Stimulated activated CD8-positive, alpha-beta memory T cell treated with anti-CD3 and anti-CD28 coated beads, Interleukin-4, amount 100 ng/mL, for 48 hours (primary cell): ENCODE measurements around the gene RAD51AP2.
"Not testable (repeated sequence)": the region's sequence is repeated elsewhere in the genome, so short reads cannot be mapped to it uniquely, and the experiment has no call there.

ENCODE experiments used
- DNase-seq: peaks from one replicate; pipeline ENCODE4 v3.0.0-alpha.2; 2020

RAD51AP2 gene

GRCh38 chr2:17518212-17519154 is at the start of gene RAD51AP2:
TSS of gene RAD51AP2 (minus strand) at chr2:17518440. CDS start at chr2:17518415, 25 bp downstream.
- peak; percentile 56 for DNase-seq

GRCh38 chr2:17565726-17566125 is 47.5 kb upstream of the RAD51AP2 start:
- DNase-seq: not testable (repeated sequence)

- DNase-seq: no peak
These were observed 40.6 kb upstream of the RAD51AP2 start for GRCh38 chr2:17558878-17559277.

GRCh38 chr2:17558053-17558452 is 39.8 kb upstream of the RAD51AP2 start:
- DNase-seq: no peak

- no peak for DNase-seq
These were observed 39.4 kb upstream of the RAD51AP2 start for GRCh38 chr2:17557596-17557995.

GRCh38 chr2:17555150-17555549 is 36.9 kb upstream of the RAD51AP2 start:
- DNase-seq: no peak

- no peak for DNase-seq
These were observed 32.7 kb upstream of the RAD51AP2 start for GRCh38 chr2:17550907-17551306.

GRCh38 chr2:17547737-17548136 is 29.5 kb upstream of the RAD51AP2 start:
- DNase-seq: no peak

- no peak for DNase-seq
These were observed 29.0 kb upstream of the RAD51AP2 start for GRCh38 chr2:17547237-17547636.

GRCh38 chr2:17545680-17546613 is 27.7 kb upstream of the RAD51AP2 start:
- no peak for DNase-seq

- DNase-seq: no peak
These were observed 26.0 kb upstream of the RAD51AP2 start for GRCh38 chr2:17544256-17544655.

- no peak for DNase-seq
These were observed 25.6 kb upstream of the RAD51AP2 start for GRCh38 chr2:17543848-17544247.

- no peak for DNase-seq
These were observed 25.0 kb upstream of the RAD51AP2 start for GRCh38 chr2:17543131-17543660.

GRCh38 chr2:17542471-17542870 is 24.2 kb upstream of the RAD51AP2 start:
- DNase-seq: no peak

GRCh38 chr2:17541531-17541950 is 23.3 kb upstream of the RAD51AP2 start:
- no peak for DNase-seq

GRCh38 chr2:17540813-17541530 is 22.7 kb upstream of the RAD51AP2 start:
- DNase-seq: no peak

GRCh38 chr2:17540093-17540812 is 22.0 kb upstream of the RAD51AP2 start, which contains the start of gene VSNL1:
TSS of gene VSNL1 (plus strand) at chr2:17540696. CDS start at chr2:17592075, 51,379 bp downstream.
- DNase-seq: no peak

- DNase-seq: no peak
These were observed 21.4 kb upstream of the RAD51AP2 start for GRCh38 chr2:17539611-17540092.

GRCh38 chr2:17538844-17539554 is 20.8 kb upstream of the RAD51AP2 start:
- no peak for DNase-seq

GRCh38 chr2:17538022-17538843 is 20.0 kb upstream of the RAD51AP2 start:
- no peak for DNase-seq
